KMS-11 (cell line): Measurements from ENCODE around the gene USP2.

Source experiments
- H2AFZ ChIP-seq: fragments of 200-600 bp; sonication (generic); 2 replicates; pipeline ENCODE4 v1.6.1; 2016; ENCODE audit warnings: antibody characterized with exemption, mixed run types, low read depth
- H3K27ac ChIP-seq: fragments of 200-600 bp; sonication (generic); 2 replicates; pipeline ENCODE4 v1.6.1; 2016; ENCODE audit warnings: mild to moderate bottlenecking, mixed run types
- H3K27me3 ChIP-seq: fragments of 200-600 bp; sonication (generic); 2 replicates; pipeline ENCODE4 v1.6.1; 2017; ENCODE audit warnings: mild to moderate bottlenecking, low read depth, mixed run types, moderate library complexity; ENCODE audit not compliant: insufficient read depth
- H3K36me3 ChIP-seq: fragments of 200-600 bp; sonication (generic); 2 replicates; pipeline ENCODE4 v1.6.1; 2017; ENCODE audit warnings: mild to moderate bottlenecking, mixed run types; ENCODE audit not compliant: insufficient read depth
- H3K4me1 ChIP-seq: fragments of 200-600 bp; sonication (generic); 2 replicates; pipeline ENCODE4 v1.6.1; 2016; ENCODE audit warnings: mild to moderate bottlenecking, low read depth, mixed run types; ENCODE audit not compliant: poor library complexity, severe bottlenecking
- H3K4me2 ChIP-seq: fragments of 200-600 bp; sonication (generic); 2 replicates; pipeline ENCODE4 v1.7.0; 2016; ENCODE audit warnings: mild to moderate bottlenecking, mixed run types
- H3K4me3 ChIP-seq: fragments of 200-600 bp; sonication (generic); IDR thresholded peaks from 2 replicates; pipeline ENCODE4 v1.6.1; 2017; ENCODE audit warnings: low read depth, low read length, mixed read lengths; ENCODE audit not compliant: insufficient read depth
- H3K79me2 ChIP-seq: fragments of 200-600 bp; sonication (generic); 2 replicates; pipeline ENCODE4 v1.6.1; 2016; ENCODE audit warnings: low read depth, mixed run types; ENCODE audit not compliant: insufficient read depth
- H3K9ac ChIP-seq: fragments of 200-600 bp; sonication (generic); 2 replicates; pipeline ENCODE4 v1.6.1; 2016; ENCODE audit warnings: mild to moderate bottlenecking, mixed run types
- H4K20me1 ChIP-seq: fragments of 200-600 bp; sonication (generic); 2 replicates; pipeline ENCODE4 v1.6.1; 2016; ENCODE audit warnings: mild to moderate bottlenecking, mixed run types; ENCODE audit not compliant: insufficient read depth
- TF ChIP-seq, protein P1 (sequence below): fragments of 200-600 bp; sonication (generic); conservative IDR thresholded peaks from 2 replicates; pipeline ENCODE4 v1.6.1; 2017; ENCODE audit warnings: low read depth, mild to moderate bottlenecking, antibody characterized with exemption, low read length, moderate library complexity, mixed read lengths

The USP2 gene

DNA sequence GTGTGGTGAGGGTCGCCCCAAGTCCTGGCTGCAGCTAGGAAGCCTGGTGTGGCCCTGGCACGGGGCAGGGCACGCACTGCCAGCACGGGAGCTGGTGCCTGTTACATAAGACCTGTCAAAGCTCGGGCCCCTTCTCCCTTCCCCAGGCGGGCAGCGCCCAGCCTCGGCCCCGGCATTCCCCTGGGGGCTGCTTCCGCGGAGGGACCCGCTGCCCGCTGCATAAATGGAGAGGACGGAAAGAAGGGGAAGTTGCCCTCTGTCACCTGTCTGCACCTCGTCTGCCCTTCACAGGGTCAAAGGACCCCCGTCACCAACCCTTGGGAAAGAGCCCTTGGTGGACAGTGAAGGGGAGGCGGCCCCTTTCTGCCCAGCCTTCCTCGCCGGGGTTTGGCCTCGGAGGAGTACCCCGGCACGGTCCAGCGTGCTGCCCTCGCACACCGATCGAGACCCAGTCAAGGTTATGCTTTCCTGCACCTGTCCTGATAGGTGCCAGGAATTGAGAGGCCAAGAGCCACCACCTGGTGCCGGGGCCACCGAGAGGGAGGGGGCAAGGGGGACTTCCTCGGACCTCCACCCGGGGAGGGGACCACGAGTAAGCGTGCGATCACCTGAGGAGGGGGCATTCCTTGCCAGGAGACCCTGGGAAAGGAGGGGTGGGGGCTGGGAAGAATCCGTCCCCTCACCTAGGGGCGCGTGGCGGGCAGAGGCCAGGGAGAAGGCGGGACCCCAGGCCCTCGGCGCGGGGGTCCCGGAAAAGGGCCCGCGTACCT, 18.2 kb downstream of the USP2 start:
- Histone ChIP-seq H3K27ac (no peak overlapping the region), H4K20me1 (no peaks in the 10 kb centered on the region), H2AFZ (no peak overlapping the region; the same call in 1 of the 2 replicates), H3K4me1 (peaks cover 5% of the 10 kb centered on the region), H3K9ac (peak overlapping the region; percentile 12; the same call in 1 of the 2 replicates), H3K79me2 (no peaks in the 10 kb centered on the region), H3K36me3 (no peaks in the 10 kb centered on the region), H3K4me3 (no peak overlapping the region), H3K4me2 (no peak overlapping the region), H3K27me3 (peaks cover 3% of the 10 kb centered on the region; the same call in 1 of the 2 replicates)
- TF ChIP-seq, protein P1, sequence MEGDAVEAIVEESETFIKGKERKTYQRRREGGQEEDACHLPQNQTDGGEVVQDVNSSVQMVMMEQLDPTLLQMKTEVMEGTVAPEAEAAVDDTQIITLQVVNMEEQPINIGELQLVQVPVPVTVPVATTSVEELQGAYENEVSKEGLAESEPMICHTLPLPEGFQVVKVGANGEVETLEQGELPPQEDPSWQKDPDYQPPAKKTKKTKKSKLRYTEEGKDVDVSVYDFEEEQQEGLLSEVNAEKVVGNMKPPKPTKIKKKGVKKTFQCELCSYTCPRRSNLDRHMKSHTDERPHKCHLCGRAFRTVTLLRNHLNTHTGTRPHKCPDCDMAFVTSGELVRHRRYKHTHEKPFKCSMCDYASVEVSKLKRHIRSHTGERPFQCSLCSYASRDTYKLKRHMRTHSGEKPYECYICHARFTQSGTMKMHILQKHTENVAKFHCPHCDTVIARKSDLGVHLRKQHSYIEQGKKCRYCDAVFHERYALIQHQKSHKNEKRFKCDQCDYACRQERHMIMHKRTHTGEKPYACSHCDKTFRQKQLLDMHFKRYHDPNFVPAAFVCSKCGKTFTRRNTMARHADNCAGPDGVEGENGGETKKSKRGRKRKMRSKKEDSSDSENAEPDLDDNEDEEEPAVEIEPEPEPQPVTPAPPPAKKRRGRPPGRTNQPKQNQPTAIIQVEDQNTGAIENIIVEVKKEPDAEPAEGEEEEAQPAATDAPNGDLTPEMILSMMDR, result no peak

DNA sequence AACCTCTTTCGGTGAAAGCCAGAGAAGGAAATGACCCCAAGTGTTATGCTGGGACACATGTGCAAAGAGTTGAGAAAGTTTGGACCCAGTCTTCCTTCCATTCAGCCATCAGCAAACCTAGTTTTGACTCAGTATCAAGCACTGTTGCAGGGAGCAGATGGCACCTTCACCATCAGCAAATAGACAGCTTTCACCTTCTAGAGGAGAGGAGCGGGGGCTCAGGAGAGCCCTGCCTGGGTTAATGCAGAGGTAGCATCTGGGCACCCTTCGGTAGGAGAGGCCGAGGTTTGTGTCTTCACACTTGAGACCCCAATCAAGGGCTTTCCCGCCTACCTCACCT, 18.8 kb downstream of the USP2 start:
- TF ChIP-seq, protein P1, result no peak
- no peak overlapping the region for H3K4me3 ChIP-seq
- H3K27ac ChIP-seq, result no peak overlapping the region
- H3K4me2 ChIP-seq, result no peak overlapping the region
- no peak overlapping the region for H2AFZ ChIP-seq
- peaks cover 5% of the 10 kb centered on the region for H3K4me1 ChIP-seq
- H3K9ac ChIP-seq, result no peak overlapping the region
- H3K36me3 ChIP-seq, result no peaks in the 10 kb centered on the region
- H3K27me3 ChIP-seq, result peaks cover 3% of the 10 kb centered on the region; the same call in 1 of the 2 replicates
- H3K79me2 ChIP-seq, result no peaks in the 10 kb centered on the region
- H4K20me1 ChIP-seq, result no peaks in the 10 kb centered on the region

DNA sequence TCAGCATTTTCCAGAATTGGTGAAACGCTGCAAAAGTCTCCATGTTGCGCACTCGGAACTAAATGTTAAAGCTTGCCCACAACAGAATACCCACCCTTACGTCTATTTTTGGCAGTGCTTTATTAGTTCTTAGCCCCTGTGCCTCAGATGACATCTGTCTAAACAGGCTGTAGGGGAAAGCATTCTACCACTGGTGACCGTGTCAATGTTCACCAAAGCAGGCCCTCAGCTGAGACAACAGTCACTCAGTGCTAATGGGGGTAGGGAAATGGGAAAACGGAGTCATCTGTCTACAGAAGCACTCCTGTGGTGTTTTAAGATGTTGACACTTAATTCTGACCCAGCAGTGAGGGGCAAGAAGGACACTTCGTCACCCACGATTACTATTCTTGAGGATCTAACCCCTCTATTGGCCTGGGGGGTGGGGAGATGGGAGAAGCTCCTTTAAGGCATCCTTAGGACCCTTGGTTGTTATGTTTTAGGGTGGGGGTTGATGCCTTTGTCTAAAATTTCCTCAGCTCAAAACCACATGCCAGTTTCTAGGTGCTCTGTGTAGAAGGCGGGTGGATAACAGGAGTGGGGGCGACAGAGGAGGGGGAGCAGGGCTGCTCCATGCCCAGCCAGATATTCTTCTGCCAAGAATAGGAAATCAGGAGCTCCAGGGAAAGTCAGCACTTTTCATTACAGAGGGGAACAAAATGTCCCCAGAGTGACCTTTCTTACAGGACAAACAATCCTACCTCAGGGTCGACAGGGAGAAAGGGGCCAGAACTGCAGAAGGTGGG, 19.4 kb downstream of the USP2 start:
- Histone ChIP-seq H3K27me3 (peaks cover 3% of the 10 kb centered on the region; the same call in 1 of the 2 replicates), H3K36me3 (no peaks in the 10 kb centered on the region), H3K4me1 (peaks cover 5% of the 10 kb centered on the region), H3K9ac (no peak overlapping the region), H3K4me2 (no peak overlapping the region), H3K27ac (no peak overlapping the region), H3K79me2 (no peaks in the 10 kb centered on the region), H3K4me3 (no peak overlapping the region), H4K20me1 (no peaks in the 10 kb centered on the region), H2AFZ (no peak overlapping the region)
- TF ChIP-seq, protein P1, result no peak

DNA sequence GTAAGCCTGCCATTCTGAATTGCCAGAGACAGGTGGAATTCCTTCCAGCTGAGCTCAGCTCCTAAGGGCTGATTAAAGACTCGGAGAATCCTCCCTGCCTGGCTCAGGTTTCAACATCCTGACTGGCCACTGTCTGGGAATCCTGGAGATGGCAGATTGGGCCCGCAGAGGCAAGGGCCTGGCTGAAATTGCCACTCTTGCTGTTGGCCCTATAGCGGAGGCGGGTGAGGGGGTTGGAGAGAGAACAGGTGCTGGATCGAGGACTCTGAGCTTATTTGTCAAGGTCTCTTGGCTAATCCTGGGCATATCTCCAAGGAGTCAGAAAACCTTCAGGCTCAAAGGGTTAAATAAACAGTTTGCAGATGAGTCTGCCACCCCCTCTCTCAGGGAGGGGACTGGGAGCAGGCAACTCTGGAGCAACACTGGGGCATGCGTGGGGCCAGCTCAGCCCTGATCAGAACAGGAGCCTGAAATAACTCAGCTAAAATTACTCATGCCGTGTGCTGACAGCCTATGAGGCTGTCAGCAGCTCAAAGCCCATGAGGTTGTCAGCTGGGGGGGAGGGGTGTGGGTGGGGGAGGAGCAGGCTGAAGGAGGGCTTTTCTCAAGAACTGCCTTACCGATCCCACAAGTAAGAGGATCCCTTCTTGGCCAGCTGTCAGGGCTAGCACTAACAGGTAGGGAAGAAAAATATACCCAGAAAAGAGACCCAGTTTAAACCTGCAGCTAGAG, 20.3 kb downstream of the USP2 start:
- Histone ChIP-seq H3K4me3 (no peak overlapping the region), H3K4me2 (no peak overlapping the region), H2AFZ (no peak overlapping the region), H3K9ac (no peak overlapping the region), H3K79me2 (no peaks in the 10 kb centered on the region), H3K27ac (no peak overlapping the region), H4K20me1 (no peaks in the 10 kb centered on the region), H3K4me1 (peaks cover 5% of the 10 kb centered on the region), H3K27me3 (peaks cover 3% of the 10 kb centered on the region; the same call in 1 of the 2 replicates), H3K36me3 (no peaks in the 10 kb centered on the region)
- TF ChIP-seq, protein P1, result no peak
